HepG2 (cell line): ENCODE data around the gene RARS2. TPM values are rescaled to one million over a fixed set of nuclear protein-coding genes. Genes with fewer than 3 reads are reported as not detected.

Source experiments
- ATAC-seq: fragments of 200-7000 bp; cut with Tn5 transposase; 3 replicates; pipeline ENCODE4 v1.9.1; 2020; ENCODE audit warnings: mild to moderate bottlenecking, moderate library complexity
- BruUV-seq: library from RNA; stranded (reverse); fragments of 400-500 nt; replicated peaks from 2 replicates; lab custom pipeline; 2021; lab: Mats Ljungman, UMichigan
- CTCF ChIA-PET: fragments of 300-600 bp; formaldehyde crosslinking; extraction: SDS; loops from one replicate; lab custom pipeline; 2021; ENCODE audit warnings: low total read pairs, inconsistent platforms, low intra/inter-chr PET ratio; lab: Yijun Ruan, JAX
- POLR2A ChIA-PET: fragments of 350-600 bp; sonication (Branson Sonifier 250); formaldehyde crosslinking; loops from one replicate; lab custom pipeline; 2020; ENCODE audit warnings: antibody characterized with exemption, inconsistent platforms; lab: Yijun Ruan, JAX
- DNase-seq: peaks from one replicate; pipeline ENCODE4 v3.0.0-alpha.2; 2015; ENCODE audit warnings: low spot score
- FAIRE-seq: peaks from 3 replicates; lab custom pipeline; 2011; peaks lifted over from hg19 to GRCh38; lab: Jason Lieb, UNC
- H2AFZ ChIP-seq: one replicate; pipeline ENCODE4 v1.6.1; 2011; ENCODE audit warnings: low read length, inconsistent platforms
- H3K27ac ChIP-seq: fragments of 300-600 bp; 3 replicates; pipeline ENCODE4 v1.8.0; 2011; ENCODE audit warnings: mixed run types, mild to moderate bottlenecking, mixed read lengths, low read length, inconsistent platforms; ENCODE audit not compliant: insufficient read depth; ENCODE audit errors: extremely low read length
- H3K27me3 ChIP-seq, 2 experiments: fragments of 200-600 bp in 1 of 2; 2 replicates in 1 of 2; 3 replicates in 1 of 2; pipeline versions ENCODE4 v1.6.0 to v1.8.0; 2011; ENCODE audit warnings: low read length in 2 of 2, mild to moderate bottlenecking in 2 of 2, moderate library complexity in 2 of 2, inconsistent platforms in 1 of 2; ENCODE audit not compliant: insufficient read depth in 2 of 2, control insufficient read depth in 1 of 2
- H3K36me3 ChIP-seq, 2 experiments: fragments of 200-600 bp in 1 of 2; replicated peaks in 1 of 2; 2 replicates in 1 of 2; 3 replicates in 1 of 2; pipeline versions ENCODE4 v1.5.1 to v1.8.0; 2011; ENCODE audit warnings: low read length in 2 of 2, inconsistent platforms in 1 of 2; ENCODE audit not compliant: insufficient read depth in 2 of 2, control insufficient read depth in 1 of 2
- H3K4me1 ChIP-seq: 2 replicates; pipeline ENCODE4 v1.5.1; 2012; ENCODE audit warnings: low read length, inconsistent platforms; ENCODE audit not compliant: insufficient read depth
- H3K4me2 ChIP-seq: 2 replicates; pipeline ENCODE4 v1.6.0; 2011; ENCODE audit warnings: low read depth, low read length, inconsistent platforms
- H3K4me3 ChIP-seq, 3 experiments: fragments of 200-600 bp in 1 of 3; sonication (generic), shearing (Covaris generic) in 1 of 3; replicated peaks in 1 of 3; 2 replicates each; pipeline ENCODE4 v1.5.1; 2011 to 2016; ENCODE audit warnings: low read length in 3 of 3, inconsistent platforms in 2 of 3, low read depth in 2 of 3, mild to moderate bottlenecking in 2 of 3, control low read depth in 1 of 3, mixed read lengths in 1 of 3; ENCODE audit not compliant: insufficient read depth in 1 of 3
- H3K79me2 ChIP-seq: one replicate; pipeline ENCODE4 v1.6.1; 2011; ENCODE audit warnings: low read length, inconsistent platforms; ENCODE audit not compliant: insufficient read depth
- H3K9ac ChIP-seq: 2 replicates; pipeline ENCODE4 v1.6.0; 2011; ENCODE audit warnings: mild to moderate bottlenecking, low read depth, low read length, inconsistent platforms; ENCODE audit not compliant: insufficient read depth
- H3K9me3 ChIP-seq: 2 replicates; pipeline ENCODE4 v1.5.1; 2012; ENCODE audit warnings: mild to moderate bottlenecking, low read length
- H4K20me1 ChIP-seq: 2 replicates; pipeline ENCODE4 v1.6.0; 2011; ENCODE audit warnings: inconsistent platforms, mild to moderate bottlenecking, low read length, moderate library complexity; ENCODE audit not compliant: insufficient read depth
- ARNTL ChIP-seq: sonication (generic); formaldehyde crosslinking; IDR thresholded peaks from 2 replicates; pipeline ENCODE4 v1.4.0; 2020; ENCODE audit warnings: mild to moderate bottlenecking, missing genetic modification reagents
- CERS6 ChIP-seq: sonication (generic); formaldehyde crosslinking; IDR thresholded peaks from 2 replicates; pipeline ENCODE4 v1.5.0; 2020; ENCODE audit warnings: missing genetic modification reagents
- EP300 ChIP-seq, 3 experiments: sonication (generic) in 1 of 3; formaldehyde crosslinking in 1 of 3; IDR thresholded peaks; 2 replicates each; pipeline versions ENCODE4 v1.5.1 to v1.6.1; 2011 to 2020; ENCODE audit warnings: low read depth in 2 of 3, low read length in 2 of 3, borderline replicate concordance in 1 of 3, improper control_type of control experiment in 1 of 3, mild to moderate bottlenecking in 1 of 3, missing genetic modification reagents in 1 of 3, moderate library complexity in 1 of 3
- RARA ChIP-seq: IDR thresholded peaks from 2 replicates; pipeline ENCODE4 v1.6.1; 2016; ENCODE audit warnings: missing genetic modification reagents, missing compliant biosample characterization
- RELA ChIP-seq: sonication (generic); formaldehyde crosslinking; IDR thresholded peaks from 2 replicates; pipeline ENCODE4 v1.4.0; 2020; ENCODE audit warnings: missing genetic modification reagents
- SRSF4 ChIP-seq: fragments of 200-400 bp; formaldehyde crosslinking; IDR thresholded peaks from one replicate; pipeline ENCODE4 v1.6.1; 2018; ENCODE audit warnings: mild to moderate bottlenecking, low read depth, low read length, moderate library complexity; ENCODE audit not compliant: poor library complexity, severe bottlenecking
- TCF12 ChIP-seq, 2 experiments: fragments of 450-650 bp in 1 of 2; sonication (generic) in 1 of 2; formaldehyde crosslinking in 1 of 2; IDR thresholded peaks; 2 replicates each; pipeline versions ENCODE4 v1.6.1 to v1.8.0; 2017 to 2022; ENCODE audit warnings: antibody characterized with exemption in 1 of 2, mild to moderate bottlenecking in 1 of 2, missing genetic modification reagents in 1 of 2, moderate library complexity in 1 of 2
- THAP8 ChIP-seq: sonication (generic); formaldehyde crosslinking; IDR thresholded peaks from 2 replicates; pipeline ENCODE4 v1.5.1; 2020; ENCODE audit warnings: missing genetic modification reagents, mild to moderate bottlenecking, borderline replicate concordance
- ZC3H13 ChIP-seq: sonication (generic); formaldehyde crosslinking; IDR thresholded peaks from 2 replicates; pipeline ENCODE4 v1.8.1; 2023; ENCODE audit warnings: mild to moderate bottlenecking, missing genetic modification reagents, moderate library complexity
- ZNF343 ChIP-seq: sonication (generic); formaldehyde crosslinking; IDR thresholded peaks from 2 replicates; pipeline ENCODE4 v1.4.0; 2020; ENCODE audit warnings: mild to moderate bottlenecking, missing genetic modification reagents
- ZNF460 ChIP-seq: sonication (generic); formaldehyde crosslinking; IDR thresholded peaks from 2 replicates; pipeline ENCODE4 v1.5.1; 2020; ENCODE audit warnings: missing genetic modification reagents, mild to moderate bottlenecking, borderline replicate concordance
- ZNF530 ChIP-seq: sonication (generic); formaldehyde crosslinking; IDR thresholded peaks from 2 replicates; pipeline ENCODE4 v1.5.0; 2020; ENCODE audit warnings: low read depth, mild to moderate bottlenecking, missing genetic modification reagents
- ZNF768 ChIP-seq: sonication (generic); formaldehyde crosslinking; IDR thresholded peaks from 2 replicates; pipeline ENCODE4 v1.4.0; 2020; ENCODE audit warnings: missing genetic modification reagents
- ZNF83 ChIP-seq: sonication (generic); formaldehyde crosslinking; IDR thresholded peaks from 2 replicates; pipeline ENCODE4 v1.4.0; 2020; ENCODE audit warnings: missing genetic modification reagents, mild to moderate bottlenecking, borderline replicate concordance
- ZSCAN29 ChIP-seq: sonication (generic); formaldehyde crosslinking; conservative IDR thresholded peaks from 2 replicates; pipeline ENCODE4 v1.4.0; 2020; ENCODE audit warnings: mild to moderate bottlenecking, missing genetic modification reagents
- WGBS: methylation state at CpG from one replicate; pipeline ENCODE4 v1.1.6; 2017; ENCODE audit warnings: low lambda C conversion rate; 5-methylcytosine and 5-hydroxymethylcytosine counted together
- in situ Hi-C: cut with HindIII; loops from 2 replicates; pipeline ENCODE4 v1.10.0; 2017; ENCODE audit warnings: low pct_unique_long_range_greater_than_20kb; ENCODE audit not compliant: extremely low pct_ligation_motif_present
- intact Hi-C: fragments of 100-400 bp; cut with micrococcal nuclease; formaldehyde crosslinking; loops from one replicate; pipeline ENCODE4 v1.10.0; 2022; ENCODE audit not compliant: unreplicated experiment
- polyA plus RNA-seq, 8 experiments: library from polyadenylated mRNA; depleted of rRNA in 3 of 8; stranded (reverse) in 7 of 8; unstranded in 1 of 8; fragments of >200 nt; fragmentation: Illumina TruSeq in 4 of 8; extraction: Trizol in 4 of 8; gene quantifications; 2 replicates each; pipeline versions ENCODE4 v1.2.1 to v1.2.3, GENCODE V29; 2011 to 2016; ENCODE audit warnings: low read depth in 4 of 8, missing spikeins in 1 of 8, mixed read lengths in 1 of 8; ENCODE audit not compliant: insufficient read depth in 1 of 8
- total RNA-seq, 5 experiments: library from RNA; depleted of rRNA; stranded (reverse); fragments of >200 nt; fragmentation: Illumina TruSeq; extraction: Trizol; gene quantifications; 2 replicates each; pipeline ENCODE4 v1.2.3, GENCODE V29; 2016; ENCODE audit warnings: low read depth in 1 of 5
- TF ChIP-seq, protein P1 (sequence below): sonication (generic); formaldehyde crosslinking; IDR thresholded peaks from 2 replicates; pipeline ENCODE4 v1.4.0; 2020; ENCODE audit warnings: mild to moderate bottlenecking, missing genetic modification reagents

The RARS2 gene
- total and polyA plus RNA-seq, 2 of the 13 experiments (the other 11 are each of a cell fraction or from before 2014, with no cell fraction given), result 23.4 to 80.1 TPM

DNA sequence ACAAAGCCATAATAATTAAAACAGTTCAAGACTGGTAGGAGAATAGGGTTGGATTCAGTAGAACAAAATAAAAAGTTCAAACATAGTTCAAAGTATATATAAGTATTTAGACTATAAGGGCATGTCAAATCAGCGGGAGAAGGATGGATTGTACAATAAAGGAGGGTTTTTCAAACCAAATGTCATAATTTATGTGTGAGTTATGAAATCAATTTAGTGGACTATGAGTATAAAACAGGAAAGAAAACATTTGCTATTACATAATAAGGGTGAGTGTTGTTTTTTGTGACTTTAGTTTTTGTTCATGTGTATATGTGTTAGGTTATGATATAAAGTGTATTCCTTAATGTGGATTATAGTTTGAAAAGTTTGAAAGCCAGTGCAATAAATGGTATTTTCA is 10.8 kb upstream of the RARS2 start:
- no peak for DNase-seq
- no peak overlapping the region for H3K4me3 ChIP-seq
- intact Hi-C loops (no loop called here), in situ Hi-C loops (no loop called here)
- H4K20me1 ChIP-seq, result no peaks in the 10 kb centered on the region
- no peaks in the 10 kb centered on the region for H3K27me3 ChIP-seq
- no peak overlapping the region for H3K27ac ChIP-seq
- no peaks in the 10 kb centered on the region for H3K79me2 ChIP-seq
- CTCF ChIA-PET, result no interaction called here
- WGBS, result 96% methylated on average over 1 of the region's 1 CpG
- no peak for FAIRE-seq
- BruUV-seq, result TSS peak; percentile 19
- H3K9ac ChIP-seq, result no peak overlapping the region
- ATAC-seq, result no peak
- H3K36me3 ChIP-seq, result peaks cover 2 to 3% of the 10 kb centered on the region in 2 experiments; a peak in 4 of 5 replicates
- H3K9me3 ChIP-seq, result no peaks in the 10 kb centered on the region
- H3K4me2 ChIP-seq, result no peak overlapping the region
- H2AFZ ChIP-seq, result no peak overlapping the region
- TF ChIP-seq ZNF343 (CRISPR knock-in tag) (no peak), ZNF530 (CRISPR knock-in tag) (no peak), ZNF83 (no peak), ZSCAN29 (CRISPR knock-in tag) (no peak)
- H3K4me1 ChIP-seq, result no peaks in the 10 kb centered on the region
- POLR2A ChIA-PET, result no interaction called here

GRCh38 chr6:87590990-87591389 is 1.2 kb upstream of the RARS2 start:
- H4K20me1 ChIP-seq, result 0 out of 2 replicates have a peak, but pooled peaks cover 6% of the 10 kb centered on the region
- no TSS peak for BruUV-seq
- POLR2A ChIA-PET, result no interaction called here
- in situ Hi-C loops, result no loop called here
- H3K9ac ChIP-seq, result peak overlapping the region; percentile 89
- no peak overlapping the region for H2AFZ ChIP-seq
- no peak for DNase-seq
- 39% methylated on average over 4 of the region's 4 CpGs for WGBS
- no peaks in the 10 kb centered on the region; a peak in 1 of 5 replicates for H3K27me3 ChIP-seq
- no peak for FAIRE-seq
- H3K4me1 ChIP-seq, result peaks cover 49% of the 10 kb centered on the region
- ATAC-seq, result no peak
- H3K4me3 ChIP-seq, result peak overlapping the region; percentile 90 to 98 (median 95)
- intact Hi-C loops, result loop anchor here (2.0 to 5.0 kb wide), 3 partner anchors 81 to 206 kb away; no protein-coding TSS in a partner anchor
- CTCF ChIA-PET, result no interaction called here
- peak overlapping the region; percentile 80 for H3K27ac ChIP-seq
- peak overlapping the region; percentile 79 for H3K4me2 ChIP-seq
- H3K9me3 ChIP-seq, result no peaks in the 10 kb centered on the region
- peaks cover 74% of the 10 kb centered on the region for H3K79me2 ChIP-seq
- H3K36me3 ChIP-seq, result peaks cover 3 to 4% of the 10 kb centered on the region in 2 experiments; a peak in 4 of 5 replicates
- TF ChIP-seq SRSF4 (no peak), RARA (CRISPR knock-in tag) (no peak), ZC3H13 (CRISPR knock-in tag) (no peak), ZNF768 (CRISPR knock-in tag) (no peak), ZNF460 (no peak), ARNTL (no peak), ZSCAN29 (CRISPR knock-in tag) (no peak), TCF12 (IDR thresholded peaks at IDR 0.05) (no peak), TCF12 (CRISPR knock-in tag; IDR thresholded peaks at IDR 0.05) (no peak), CERS6 (CRISPR knock-in tag) (no peak), RELA (no peak), EP300 (IDR thresholded peaks at IDR 0.05; ENCODE audit: low read depth in 2 of 2, low read length in 2 of 2) (no peak), EP300 (CRISPR knock-in tag; IDR thresholded peaks at IDR 0.05; ENCODE audit: borderline replicate concordance) (no peak), THAP8 (CRISPR knock-in tag) (no peak)
- TF ChIP-seq, protein P1, sequence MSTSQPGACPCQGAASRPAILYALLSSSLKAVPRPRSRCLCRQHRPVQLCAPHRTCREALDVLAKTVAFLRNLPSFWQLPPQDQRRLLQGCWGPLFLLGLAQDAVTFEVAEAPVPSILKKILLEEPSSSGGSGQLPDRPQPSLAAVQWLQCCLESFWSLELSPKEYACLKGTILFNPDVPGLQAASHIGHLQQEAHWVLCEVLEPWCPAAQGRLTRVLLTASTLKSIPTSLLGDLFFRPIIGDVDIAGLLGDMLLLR, result no peak
